ENCODE measurements around the gene PADI1.

Gene PADI1

DNA sequence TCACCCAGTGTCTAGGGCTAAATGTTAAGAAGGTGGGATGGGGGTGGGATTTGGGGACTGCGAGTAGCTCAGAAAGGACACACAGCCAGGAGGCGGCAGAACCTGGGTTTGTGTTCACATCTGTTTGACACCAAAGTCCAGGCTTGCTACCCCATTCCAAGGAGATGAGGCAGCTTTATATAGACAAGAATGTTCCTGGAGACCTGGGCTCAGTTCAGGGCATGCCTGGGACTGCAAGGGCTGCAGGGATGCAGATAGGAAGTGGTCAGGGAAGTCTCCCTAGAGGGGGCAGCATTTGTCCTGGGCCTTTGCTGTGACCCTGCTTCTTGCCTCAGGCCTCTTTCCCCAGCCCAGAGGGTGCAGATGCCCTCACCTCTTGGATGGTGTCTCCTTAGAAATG is 60.2 kb downstream of the PADI1 start:
- TF ChIP-seq POLR2A (IDR thresholded peaks at IDR 0.05; ENCODE audit: extremely low read depth, insufficient read length) (no peak), MYC (IDR thresholded peaks at IDR 0.05; ENCODE audit: low read depth, low read length) (no peak)
- TF ChIP-seq, protein P1, sequence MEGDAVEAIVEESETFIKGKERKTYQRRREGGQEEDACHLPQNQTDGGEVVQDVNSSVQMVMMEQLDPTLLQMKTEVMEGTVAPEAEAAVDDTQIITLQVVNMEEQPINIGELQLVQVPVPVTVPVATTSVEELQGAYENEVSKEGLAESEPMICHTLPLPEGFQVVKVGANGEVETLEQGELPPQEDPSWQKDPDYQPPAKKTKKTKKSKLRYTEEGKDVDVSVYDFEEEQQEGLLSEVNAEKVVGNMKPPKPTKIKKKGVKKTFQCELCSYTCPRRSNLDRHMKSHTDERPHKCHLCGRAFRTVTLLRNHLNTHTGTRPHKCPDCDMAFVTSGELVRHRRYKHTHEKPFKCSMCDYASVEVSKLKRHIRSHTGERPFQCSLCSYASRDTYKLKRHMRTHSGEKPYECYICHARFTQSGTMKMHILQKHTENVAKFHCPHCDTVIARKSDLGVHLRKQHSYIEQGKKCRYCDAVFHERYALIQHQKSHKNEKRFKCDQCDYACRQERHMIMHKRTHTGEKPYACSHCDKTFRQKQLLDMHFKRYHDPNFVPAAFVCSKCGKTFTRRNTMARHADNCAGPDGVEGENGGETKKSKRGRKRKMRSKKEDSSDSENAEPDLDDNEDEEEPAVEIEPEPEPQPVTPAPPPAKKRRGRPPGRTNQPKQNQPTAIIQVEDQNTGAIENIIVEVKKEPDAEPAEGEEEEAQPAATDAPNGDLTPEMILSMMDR (IDR thresholded peaks at IDR 0.05; ENCODE audit: low read depth, low read length): no peak
- TF ChIP-seq, protein P2, sequence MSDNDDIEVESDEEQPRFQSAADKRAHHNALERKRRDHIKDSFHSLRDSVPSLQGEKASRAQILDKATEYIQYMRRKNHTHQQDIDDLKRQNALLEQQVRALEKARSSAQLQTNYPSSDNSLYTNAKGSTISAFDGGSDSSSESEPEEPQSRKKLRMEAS (IDR thresholded peaks at IDR 0.05; ENCODE audit: low read depth, low read length): no peak
- no peak for DNase-seq (ENCODE audit: low read depth)
- no peak overlapping the region for H3K4me3 ChIP-seq (ENCODE audit: low read depth, low read length)

DNA sequence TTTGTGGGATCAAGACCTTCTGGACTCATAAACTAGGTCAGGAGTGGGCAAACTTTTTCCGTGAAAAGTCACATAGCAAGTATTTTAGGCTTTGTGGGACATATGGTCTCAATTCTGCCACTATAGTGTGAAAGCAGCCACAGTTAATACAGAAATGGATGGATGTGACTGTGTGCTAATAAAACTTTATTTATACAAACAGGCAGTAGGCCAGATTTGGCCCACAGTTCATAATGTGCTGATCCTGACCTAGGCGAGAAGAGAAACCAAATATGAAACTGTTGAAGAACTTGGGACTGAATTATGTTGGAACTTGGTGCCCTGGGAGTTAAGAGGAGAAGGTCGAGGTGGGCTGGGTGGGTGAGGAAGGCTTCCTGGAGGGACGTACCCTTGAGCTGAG is 61.0 kb downstream of the PADI1 start:
- no peak overlapping the region for H3K4me3 ChIP-seq (ENCODE audit: low read depth, low read length)
- DNase-seq (ENCODE audit: low read depth): no peak

DNA sequence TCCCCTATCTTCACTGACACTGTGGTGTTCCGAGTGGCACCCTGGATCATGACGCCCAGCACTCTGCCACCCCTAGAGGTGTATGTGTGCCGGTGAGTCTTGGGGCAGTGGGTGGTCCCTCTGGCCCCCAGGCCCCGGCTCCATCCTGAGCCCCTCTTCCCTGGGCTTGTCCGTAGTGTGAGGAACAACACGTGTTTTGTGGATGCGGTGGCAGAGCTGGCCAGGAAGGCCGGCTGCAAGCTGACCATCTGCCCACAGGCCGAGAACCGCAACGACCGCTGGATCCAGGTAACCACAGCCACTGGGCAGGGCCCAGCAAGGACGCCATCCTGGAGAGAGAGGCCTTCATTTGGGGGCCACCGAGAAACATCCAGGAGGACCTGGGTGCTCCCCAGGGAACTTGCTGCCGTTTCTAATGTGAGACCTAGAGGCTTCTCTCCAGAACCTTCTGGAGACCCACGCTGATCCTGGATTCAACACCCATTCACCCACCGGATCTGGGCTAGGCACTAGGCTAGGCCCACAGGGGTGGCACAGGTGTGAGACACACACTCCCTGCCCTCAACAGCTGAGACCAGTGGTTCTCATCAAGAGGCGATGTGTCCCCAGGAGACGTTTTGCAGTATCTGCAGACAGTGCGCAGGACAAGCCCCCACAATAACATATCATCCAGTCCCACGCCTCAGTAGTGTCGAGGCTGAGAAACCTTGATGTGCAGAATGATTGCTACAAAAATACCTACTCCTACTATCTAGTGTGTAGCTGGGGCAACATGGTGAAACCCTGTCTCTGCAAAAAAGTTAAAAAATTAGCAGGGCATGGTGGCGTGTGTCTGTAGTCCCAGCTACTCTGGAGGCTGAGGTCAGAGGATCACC is 66.2 kb downstream of the PADI1 start:
- TF ChIP-seq, protein P2 (IDR thresholded peaks at IDR 0.05; ENCODE audit: low read depth, low read length): no peak
- TF ChIP-seq, protein P1 (IDR thresholded peaks at IDR 0.05; ENCODE audit: low read depth, low read length): no peak
- TF ChIP-seq POLR2A (IDR thresholded peaks at IDR 0.05; ENCODE audit: extremely low read depth, insufficient read length): no peak
- TF ChIP-seq MYC (IDR thresholded peaks at IDR 0.05; ENCODE audit: low read depth, low read length): no peak
- no peak for DNase-seq (ENCODE audit: low read depth)
- H3K4me3 ChIP-seq (ENCODE audit: low read depth, low read length): no peak overlapping the region

More for the DNA sequence above, 61.0 kb downstream of the PADI1 start:
- TF ChIP-seq, protein P1 (IDR thresholded peaks at IDR 0.05; ENCODE audit: low read depth, low read length): no peak
- no peak for TF ChIP-seq MYC (IDR thresholded peaks at IDR 0.05; ENCODE audit: low read depth, low read length)
- TF ChIP-seq POLR2A (IDR thresholded peaks at IDR 0.05; ENCODE audit: extremely low read depth, insufficient read length): no peak
- TF ChIP-seq, protein P2 (IDR thresholded peaks at IDR 0.05; ENCODE audit: low read depth, low read length): no peak

DNA sequence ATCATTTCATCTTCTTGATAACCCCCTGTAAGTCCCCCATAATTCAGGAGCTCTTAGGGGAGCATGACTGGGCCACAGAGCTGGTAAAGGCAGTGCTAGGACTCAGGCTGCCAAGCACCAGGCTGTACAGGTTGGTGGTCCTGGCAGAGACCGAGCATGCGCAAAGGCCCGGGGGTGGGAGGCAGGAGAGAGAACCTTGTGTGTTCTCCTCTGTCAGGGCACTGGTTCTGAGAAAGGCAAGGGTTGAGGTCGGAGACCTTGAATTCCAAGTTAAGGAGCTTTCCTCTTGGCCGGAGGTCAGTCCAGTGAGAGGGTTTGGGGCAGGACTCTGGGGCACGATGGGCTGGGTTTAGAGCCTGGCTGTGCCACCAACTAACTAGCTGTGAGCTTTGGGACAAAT is 67.1 kb downstream of the PADI1 start:
- TF ChIP-seq, protein P1 (IDR thresholded peaks at IDR 0.05; ENCODE audit: low read depth, low read length): no peak
- TF ChIP-seq, protein P2 (IDR thresholded peaks at IDR 0.05; ENCODE audit: low read depth, low read length): no peak
- no peak for TF ChIP-seq MYC (IDR thresholded peaks at IDR 0.05; ENCODE audit: low read depth, low read length)
- TF ChIP-seq POLR2A (IDR thresholded peaks at IDR 0.05; ENCODE audit: extremely low read depth, insufficient read length): no peak
- no peak overlapping the region for H3K4me3 ChIP-seq (ENCODE audit: low read depth, low read length)
- no peak for DNase-seq (ENCODE audit: low read depth)

DNA sequence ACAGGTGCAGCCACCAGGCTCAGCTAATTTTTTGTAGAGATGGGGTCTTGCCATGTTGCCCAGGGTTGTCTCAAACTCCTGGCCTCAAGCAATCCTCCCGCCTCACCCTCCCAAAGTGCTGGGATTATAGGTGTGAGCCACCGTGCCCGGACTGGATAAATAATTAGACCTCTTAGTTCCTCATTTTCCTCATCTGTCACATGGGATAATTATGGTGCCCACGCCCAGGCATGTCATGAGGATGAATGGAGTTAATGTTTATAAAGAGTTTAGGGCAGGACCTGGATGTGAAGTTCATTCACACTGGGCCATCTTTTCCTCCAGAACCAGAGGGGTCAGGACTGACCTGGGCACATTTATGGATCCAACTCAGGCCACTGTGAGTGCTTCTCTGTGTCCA is 67.7 kb downstream of the PADI1 start:
- H3K4me3 ChIP-seq (ENCODE audit: low read depth, low read length): no peak overlapping the region
- TF ChIP-seq POLR2A (IDR thresholded peaks at IDR 0.05; ENCODE audit: extremely low read depth, insufficient read length) (no peak), MYC (IDR thresholded peaks at IDR 0.05; ENCODE audit: low read depth, low read length) (no peak)
- TF ChIP-seq, protein P1 (IDR thresholded peaks at IDR 0.05; ENCODE audit: low read depth, low read length): no peak
- TF ChIP-seq, protein P2 (IDR thresholded peaks at IDR 0.05; ENCODE audit: low read depth, low read length): no peak
- DNase-seq (ENCODE audit: low read depth): no peak
